ENCODE results near the gene NEK7. TPM values are rescaled to one million over a fixed set of nuclear protein-coding genes. Genes with fewer than 3 reads are reported as not detected.

The NEK7 gene
- total and polyA plus RNA-seq, 2 of the 8 experiments (the other 6 are each of a cell fraction or from before 2014, with no cell fraction given) = 5.1 to 10.0 TPM

- H3K79me2 ChIP-seq (ENCODE audit: control insufficient read depth in 1 of 2, insufficient read depth in 2 of 2, low read length in 2 of 2) = peaks cover 0 to 17% of the 10 kb centered on the region in 2 experiments; a peak in 1 of 4 replicates
- DNase-seq (ENCODE audit: low read depth in 1 of 2, low spot score in 2 of 2) (no peak), FAIRE-seq (no peak)
- H3K23ac ChIP-seq (ENCODE audit: insufficient read length) = no peak overlapping the region
- H4K8ac ChIP-seq (ENCODE audit: extremely low read depth, insufficient read depth, low read length) = no peak overlapping the region
- no peak overlapping the region for H2BK120ac ChIP-seq (replicated peaks; ENCODE audit: low read depth, low read length)
- ChIA-PET CTCF (ENCODE audit: partially characterized antibody) (interaction anchor here (0.8 kb wide), 1 partner anchor 16 kb away, joined by 3 read pairs; no protein-coding TSS in a partner anchor), POLR2A (ENCODE audit: partially characterized antibody) (no interaction called here)
- H3K79me1 ChIP-seq (ENCODE audit: low read depth, low read length) = peaks cover 3% of the 10 kb centered on the region; the same call in 1 of the 2 replicates
- H3K4me3 ChIP-seq (ENCODE audit: extremely low read depth in 1 of 4, insufficient read depth in 2 of 4, low read depth in 3 of 4, low read length in 4 of 4) = no peak overlapping the region
- no peak overlapping the region for H2BK12ac ChIP-seq (ENCODE audit: low read depth, low read length)
- no peak overlapping the region for H2AK5ac ChIP-seq (ENCODE audit: low read depth, low read length)
- H2BK20ac ChIP-seq (ENCODE audit: low read length) = no peak overlapping the region
- no peak overlapping the region for H2BK15ac ChIP-seq (ENCODE audit: low read length)
- H3K36me3 ChIP-seq (ENCODE audit: control insufficient read depth in 2 of 4, insufficient read depth in 4 of 4, low read length in 3 of 4) = no peaks in the 10 kb centered on the region
- H3K4me1 ChIP-seq (replicated peaks in 1 of 4; ENCODE audit: control insufficient read depth in 3 of 4, insufficient read depth in 4 of 4, low read length in 3 of 4) = peaks cover 0 to 3% (median 0%) of the 10 kb centered on the region in 4 experiments; a peak in 1 of 7 replicates
- H3K27ac ChIP-seq (ENCODE audit: low read depth, low read length) = no peak overlapping the region
- H3K27me3 ChIP-seq (replicated peaks in 1 of 4; ENCODE audit: control insufficient read depth in 3 of 4, extremely low read depth in 1 of 4, insufficient read depth in 3 of 4, low read length in 3 of 4) = no peaks in the 10 kb centered on the region
- no peaks in the 10 kb centered on the region for H3K9me3 ChIP-seq (ENCODE audit: insufficient read depth in 2 of 2, low read depth in 1 of 2, low read length in 1 of 2)
- 86% methylated on average over 3 of the region's 3 CpGs; no CpG with 5 or more reads in 1 of the 2 experiments for WGBS, 2 experiments (ENCODE audit: extremely low coverage in 1 of 2, insufficient coverage in 1 of 2, insufficient read length in 1 of 2, insufficient replicate concordance in 2 of 2, low coverage in 1 of 2, low lambda C conversion rate in 2 of 2, missing lambda C conversion rate in 1 of 2)
- H2AFZ ChIP-seq (ENCODE audit: low read length) = no peak overlapping the region
- no peaks in the 10 kb centered on the region for H4K20me1 ChIP-seq (replicated peaks in 1 of 2; ENCODE audit: control insufficient read depth in 1 of 2, insufficient read depth in 2 of 2, low read length in 2 of 2)
- no peak overlapping the region for H3K18ac ChIP-seq (ENCODE audit: extremely low read depth, low read length)
- H3K9ac ChIP-seq (replicated peaks in 1 of 4; ENCODE audit: extremely low read depth in 1 of 4, low read depth in 3 of 4, low read length in 3 of 4) = no peak overlapping the region
- H3K4me2 ChIP-seq (ENCODE audit: insufficient read depth in 1 of 2, low read depth in 2 of 2, low read length in 2 of 2) = no peak overlapping the region
- no peaks in the 10 kb centered on the region for H3K23me2 ChIP-seq (ENCODE audit: low read depth, low read length)
- no peak overlapping the region for H3K56ac ChIP-seq (replicated peaks; ENCODE audit: insufficient read length, low read depth, low read length)
- no peak overlapping the region for H2BK5ac ChIP-seq (ENCODE audit: low read depth, low read length)
- no peak overlapping the region for H3K4ac ChIP-seq (replicated peaks; ENCODE audit: insufficient read length, low read depth, low read length)
- no peak overlapping the region for H3K14ac ChIP-seq (ENCODE audit: insufficient read length)
- no peak overlapping the region for H4K5ac ChIP-seq (ENCODE audit: insufficient read length, low read depth, low read length)
- no peak overlapping the region for H4K91ac ChIP-seq (replicated peaks; ENCODE audit: insufficient read length, low read length)
- TF ChIP-seq EP300 (IDR thresholded peaks at IDR 0.05; ENCODE audit: borderline replicate concordance in 1 of 2, low read depth in 2 of 2, low read length in 2 of 2) (no peak), NRF1 (IDR thresholded peaks at IDR 0.05; ENCODE audit: low read depth, low read length) (no peak), MAX (IDR thresholded peaks at IDR 0.05) (no peak), YY1 (IDR thresholded peaks at IDR 0.05; ENCODE audit: low read depth, low read length) (no peak), BRCA1 (IDR thresholded peaks at IDR 0.05; ENCODE audit: low read depth, low read length) (no peak), POLR2A (IDR thresholded peaks at IDR 0.05; ENCODE audit: control extremely low read depth in 1 of 2, low read depth in 2 of 2, low read length in 2 of 2) (no peak), RAD21 (IDR thresholded peaks at IDR 0.05 in 1 of 2, conservative IDR thresholded peaks at IDR 0.05 in 1 of 2; ENCODE audit: low read depth in 2 of 2, low read length in 2 of 2) (no peak), RNF2 (IDR thresholded peaks at IDR 0.05; ENCODE audit: borderline replicate concordance, low read depth, low read length, missing control alignments, poor library complexity, severe bottlenecking) (no peak), CTCF (IDR thresholded peaks at IDR 0.05; ENCODE audit: control extremely low read depth in 1 of 3, insufficient read depth in 1 of 3, low read depth in 1 of 3, low read length in 3 of 3) (no peak), CEBPB (IDR thresholded peaks at IDR 0.05; ENCODE audit: low read depth, low read length) (no peak), SIRT6 (IDR thresholded peaks at IDR 0.05; ENCODE audit: low read length) (no peak)
Observed at GRCh38 chr1:198196630-198197029, 39.8 kb downstream of the NEK7 start.

Measured in H1 (cell line).